BLaER1 (cell line): Measurements from ENCODE around the gene ENDOD1.

ENCODE experiments used
- H3K27ac ChIP-seq: shearing (Covaris generic); formaldehyde crosslinking; 2 replicates; pipeline ENCODE4 v1.8.1; 2022
- H3K27me3 ChIP-seq: shearing (Covaris generic); formaldehyde crosslinking; 2 replicates; pipeline ENCODE4 v1.8.1; 2022
- H3K36me3 ChIP-seq: shearing (Covaris generic); formaldehyde crosslinking; 2 replicates; pipeline ENCODE4 v1.8.1; 2022
- H3K4me1 ChIP-seq: shearing (Covaris generic); formaldehyde crosslinking; 2 replicates; pipeline ENCODE4 v1.8.1; 2022
- H3K4me2 ChIP-seq: shearing (Covaris generic); formaldehyde crosslinking; 2 replicates; pipeline ENCODE4 v1.8.1; 2022
- H3K4me3 ChIP-seq: shearing (Covaris generic); formaldehyde crosslinking; 2 replicates; pipeline ENCODE4 v1.8.1; 2022
- H3K9ac ChIP-seq: shearing (Covaris generic); formaldehyde crosslinking; 2 replicates; pipeline ENCODE4 v1.8.1; 2022
- H3K9me3 ChIP-seq: shearing (Covaris generic); formaldehyde crosslinking; 2 replicates; pipeline ENCODE4 v1.8.1; 2022
- H4K20me1 ChIP-seq: shearing (Covaris generic); formaldehyde crosslinking; 2 replicates; pipeline ENCODE4 v1.8.1; 2022
- Cebpa-rat ChIP-seq: shearing (Covaris generic); IDR thresholded peaks from 2 replicates; pipeline ENCODE4 v1.8.1; 2022

The ENDOD1 gene

GRCh38 chr11:95057959-95058358 lies 31.7 kb upstream of the ENDOD1 start:
- H3K9me3 ChIP-seq: no peaks in the 10 kb centered on the region
- H3K36me3 ChIP-seq: no peaks in the 10 kb centered on the region
- no peak for TF ChIP-seq Cebpa-rat
- H3K27ac ChIP-seq: no peak overlapping the region
- no peak overlapping the region for H3K4me2 ChIP-seq
- H3K4me1 ChIP-seq: 0 out of 2 replicates have a peak, but pooled peaks cover 5% of the 10 kb centered on the region
- no peak overlapping the region for H3K9ac ChIP-seq
- H4K20me1 ChIP-seq: no peaks in the 10 kb centered on the region
- no peaks in the 10 kb centered on the region for H3K27me3 ChIP-seq
- no peak overlapping the region for H3K4me3 ChIP-seq

- Histone ChIP-seq H3K27ac (no peak overlapping the region), H3K9ac (no peak overlapping the region), H4K20me1 (no peaks in the 10 kb centered on the region), H3K4me2 (no peak overlapping the region), H3K36me3 (no peaks in the 10 kb centered on the region), H3K4me1 (0 out of 2 replicates have a peak, but pooled peaks cover 5% of the 10 kb centered on the region), H3K4me3 (no peak overlapping the region), H3K27me3 (no peaks in the 10 kb centered on the region), H3K9me3 (no peaks in the 10 kb centered on the region)
- no peak for TF ChIP-seq Cebpa-rat
These were observed 31.0 kb upstream of the ENDOD1 start for GRCh38 chr11:95058621-95059020.

GRCh38 chr11:95059046-95059445 lies 30.6 kb upstream of the ENDOD1 start:
- no peaks in the 10 kb centered on the region for H3K36me3 ChIP-seq

GRCh38 chr11:95065336-95065735 lies 24.3 kb upstream of the ENDOD1 start:
- H3K36me3 ChIP-seq: no peaks in the 10 kb centered on the region
- H3K9me3 ChIP-seq: no peaks in the 10 kb centered on the region
- no peak overlapping the region for H3K9ac ChIP-seq
- peaks cover 17% of the 10 kb centered on the region for H4K20me1 ChIP-seq
- no peak for TF ChIP-seq Cebpa-rat
- no peak overlapping the region for H3K4me3 ChIP-seq
- no peak overlapping the region for H3K27ac ChIP-seq
- no peak overlapping the region for H3K4me2 ChIP-seq
- no peaks in the 10 kb centered on the region for H3K27me3 ChIP-seq
- H3K4me1 ChIP-seq: peaks cover 14% of the 10 kb centered on the region

More at GRCh38 chr11:95059046-95059445, 30.6 kb upstream of the ENDOD1 start:
- no peaks in the 10 kb centered on the region for H4K20me1 ChIP-seq
- TF ChIP-seq Cebpa-rat: no peak
- no peak overlapping the region for H3K9ac ChIP-seq
- H3K27ac ChIP-seq: no peak overlapping the region
- no peaks in the 10 kb centered on the region for H3K27me3 ChIP-seq
- no peak overlapping the region for H3K4me3 ChIP-seq
- no peaks in the 10 kb centered on the region for H3K9me3 ChIP-seq
- H3K4me1 ChIP-seq: 0 out of 2 replicates have a peak, but pooled peaks cover 5% of the 10 kb centered on the region
- H3K4me2 ChIP-seq: no peak overlapping the region

GRCh38 chr11:95066716-95067038 lies 23.0 kb upstream of the ENDOD1 start, which contains the start of gene SRSF8:
Gene SRSF8 (plus strand): TSS chr11:95066919. CDS start chr11:95067227, 308 bp downstream.
- H3K4me3 ChIP-seq: peak within 1 kb of the TSS; percentile 96
- H3K9me3 ChIP-seq: no peaks in the 10 kb centered on the region
- H4K20me1 ChIP-seq: peaks cover 21% of the 10 kb centered on the region
- H3K9ac ChIP-seq: peak within 1 kb of the TSS; percentile 98
- no peaks in the 10 kb centered on the region for H3K36me3 ChIP-seq
- H3K27me3 ChIP-seq: no peaks in the 10 kb centered on the region
- H3K4me1 ChIP-seq: peaks cover 27% of the 10 kb centered on the region
- H3K27ac ChIP-seq: peak within 1 kb of the TSS; percentile 99
- peak within 1 kb of the TSS; percentile 81 for H3K4me2 ChIP-seq
- no peak for TF ChIP-seq Cebpa-rat

GRCh38 chr11:95067039-95067840 lies 22.4 kb upstream of the ENDOD1 start:
- peaks cover 30% of the 10 kb centered on the region for H3K4me1 ChIP-seq
- no peaks in the 10 kb centered on the region for H3K27me3 ChIP-seq
- peak overlapping the region; percentile 96 for H3K4me3 ChIP-seq
- H3K27ac ChIP-seq: peak overlapping the region; percentile 99
- no peak for TF ChIP-seq Cebpa-rat
- H4K20me1 ChIP-seq: peaks cover 21% of the 10 kb centered on the region
- H3K4me2 ChIP-seq: peak overlapping the region; percentile 81
- peak overlapping the region; percentile 98 for H3K9ac ChIP-seq
- H3K9me3 ChIP-seq: no peaks in the 10 kb centered on the region
- H3K36me3 ChIP-seq: no peaks in the 10 kb centered on the region

GRCh38 chr11:95067841-95068219 lies 21.8 kb upstream of the ENDOD1 start:
- Histone ChIP-seq H3K9ac (peak overlapping the region; percentile 98), H3K27me3 (no peaks in the 10 kb centered on the region), H3K4me2 (peak overlapping the region; percentile 81), H4K20me1 (peaks cover 21% of the 10 kb centered on the region), H3K27ac (peak overlapping the region; percentile 99), H3K9me3 (no peaks in the 10 kb centered on the region), H3K36me3 (no peaks in the 10 kb centered on the region), H3K4me3 (peak overlapping the region; percentile 96), H3K4me1 (peaks cover 36% of the 10 kb centered on the region)
- TF ChIP-seq Cebpa-rat: no peak

GRCh38 chr11:95068549-95068948 lies 21.1 kb upstream of the ENDOD1 start:
- H3K9ac ChIP-seq: peak overlapping the region; percentile 98
- H3K27me3 ChIP-seq: no peaks in the 10 kb centered on the region
- peaks cover 39% of the 10 kb centered on the region for H3K4me1 ChIP-seq
- TF ChIP-seq Cebpa-rat: no peak
- H3K4me3 ChIP-seq: peak overlapping the region; percentile 96
- H3K36me3 ChIP-seq: no peaks in the 10 kb centered on the region
- peak overlapping the region; percentile 99 for H3K27ac ChIP-seq
- no peaks in the 10 kb centered on the region for H3K9me3 ChIP-seq
- peak overlapping the region; percentile 81 for H3K4me2 ChIP-seq
- peaks cover 21% of the 10 kb centered on the region for H4K20me1 ChIP-seq

- Histone ChIP-seq H3K9me3 (no peaks in the 10 kb centered on the region), H3K4me3 (no peak overlapping the region), H4K20me1 (peaks cover 21% of the 10 kb centered on the region), H3K27ac (no peak overlapping the region), H3K4me2 (peak overlapping the region; percentile 81), H3K9ac (no peak overlapping the region), H3K27me3 (no peaks in the 10 kb centered on the region), H3K4me1 (peaks cover 58% of the 10 kb centered on the region), H3K36me3 (no peaks in the 10 kb centered on the region)
- TF ChIP-seq Cebpa-rat: no peak
These were observed 19.2 kb upstream of the ENDOD1 start for GRCh38 chr11:95070471-95070870.

GRCh38 chr11:95072948-95073347 lies 16.7 kb upstream of the ENDOD1 start:
- Histone ChIP-seq H3K36me3 (no peaks in the 10 kb centered on the region), H3K27me3 (no peaks in the 10 kb centered on the region), H3K9ac (no peak overlapping the region), H3K9me3 (no peaks in the 10 kb centered on the region), H3K4me1 (peaks cover 82% of the 10 kb centered on the region), H3K4me2 (no peak overlapping the region), H4K20me1 (peaks cover 21% of the 10 kb centered on the region), H3K27ac (no peak overlapping the region), H3K4me3 (no peak overlapping the region)
- TF ChIP-seq Cebpa-rat: no peak
